Mesendoderm (in vitro differentiated cells): ENCODE measurements around the gene KAZN.

ENCODE experiments used
- DNase-seq: peaks from one replicate; pipeline ENCODE4 v3.0.0; 2013
- H2AK5ac ChIP-seq: 2 replicates; pipeline ENCODE4 v1.6.1; 2013; ENCODE audit warnings: low read length, inconsistent platforms
- H2BK120ac ChIP-seq: 2 replicates; pipeline ENCODE4 v1.6.1; 2013; ENCODE audit warnings: low read depth, mild to moderate bottlenecking, low read length, moderate library complexity, mixed read lengths
- H2BK15ac ChIP-seq: replicated peaks from 2 replicates; pipeline ENCODE4 v1.6.1; 2013; ENCODE audit warnings: low read depth, mild to moderate bottlenecking, moderate library complexity
- H2BK5ac ChIP-seq: 2 replicates; pipeline ENCODE4 v1.6.1; 2013; ENCODE audit warnings: low read length, inconsistent platforms
- H3K18ac ChIP-seq: 2 replicates; pipeline ENCODE4 v1.6.1; 2013; ENCODE audit warnings: mild to moderate bottlenecking, low read length, mixed read lengths
- H3K23ac ChIP-seq: one replicate; pipeline ENCODE4 v1.6.1; 2013; ENCODE audit warnings: low read length
- H3K27ac ChIP-seq: 2 replicates; pipeline ENCODE4 v1.5.1; 2013; ENCODE audit warnings: low read depth, mild to moderate bottlenecking, inconsistent platforms, low read length, moderate library complexity
- H3K27me3 ChIP-seq: 2 replicates; pipeline ENCODE4 v1.6.1; 2013; ENCODE audit warnings: low read length, control low read depth, mild to moderate bottlenecking, inconsistent platforms; ENCODE audit not compliant: insufficient read depth, poor library complexity
- H3K36me3 ChIP-seq: 2 replicates; pipeline ENCODE4 v1.6.1; 2013; ENCODE audit warnings: low read length, inconsistent platforms; ENCODE audit not compliant: control insufficient read depth, insufficient read depth
- H3K4ac ChIP-seq: one replicate; pipeline ENCODE4 v1.6.1; 2013; ENCODE audit warnings: low read depth, mild to moderate bottlenecking, low read length, moderate library complexity
- H3K4me1 ChIP-seq: 2 replicates; pipeline ENCODE4 v1.6.1; 2013; ENCODE audit warnings: low read depth, low read length, inconsistent platforms; ENCODE audit not compliant: control insufficient read depth
- H3K4me2 ChIP-seq: 2 replicates; pipeline ENCODE4 v1.6.1; 2013; ENCODE audit warnings: low read length
- H3K4me3 ChIP-seq: 2 replicates; pipeline ENCODE4 v1.5.1; 2013; ENCODE audit warnings: mild to moderate bottlenecking, low read length
- H3K56ac ChIP-seq: one replicate; pipeline ENCODE4 v1.6.1; 2013; ENCODE audit warnings: low read length
- H3K79me1 ChIP-seq: 2 replicates; pipeline ENCODE4 v1.6.1; 2013; ENCODE audit warnings: low read length, inconsistent platforms
- H3K79me2 ChIP-seq: 2 replicates; pipeline ENCODE4 v1.6.1; 2013; ENCODE audit warnings: mild to moderate bottlenecking, low read length; ENCODE audit not compliant: control insufficient read depth, insufficient read depth
- H3K9ac ChIP-seq: 2 replicates; pipeline ENCODE4 v1.6.1; 2013; ENCODE audit warnings: low read length, inconsistent platforms
- H4K5ac ChIP-seq: one replicate; pipeline ENCODE4 v1.6.1; 2013; ENCODE audit warnings: low read length
- H4K8ac ChIP-seq: one replicate; pipeline ENCODE4 v1.6.1; 2013; ENCODE audit warnings: low read depth, mild to moderate bottlenecking, control low read depth, low read length, moderate library complexity
- WGBS: extraction: QIAGEN DNeasy Blood & Tissue Kit; methylation state at CpG from one replicate; pipeline ENCODE4 v1.1.7; 2013; ENCODE audit warnings: low lambda C conversion rate, missing lambda C conversion rate; ENCODE audit not compliant: insufficient coverage; ENCODE audit errors: extremely low coverage; 5-methylcytosine and 5-hydroxymethylcytosine counted together

Gene KAZN

DNA sequence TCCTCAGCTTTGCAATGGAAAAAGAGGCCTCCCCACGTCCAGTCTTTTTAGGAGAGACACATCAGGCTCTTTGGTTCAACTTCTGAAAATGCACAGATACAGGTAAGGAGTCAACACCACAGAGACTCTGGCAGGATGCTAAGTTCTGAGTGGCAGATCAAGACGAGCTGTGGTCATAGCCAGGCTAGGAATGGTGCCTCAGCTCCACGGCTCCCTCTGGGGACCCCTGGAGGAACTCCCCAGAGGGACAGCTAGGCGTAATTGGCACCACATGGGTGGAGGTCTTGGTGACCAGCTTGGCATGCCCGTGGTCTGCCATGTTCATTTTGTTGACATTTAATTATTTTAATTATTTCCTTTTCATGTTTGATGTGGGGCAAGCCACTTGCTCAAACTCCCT lies 206.1 kb downstream of the KAZN start:
- H3K4me3 ChIP-seq: no peak overlapping the region
- H3K56ac ChIP-seq: no peak overlapping the region
- no peak overlapping the region for H3K4ac ChIP-seq
- no peak overlapping the region for H3K27ac ChIP-seq
- H3K4me2 ChIP-seq: no peak overlapping the region
- no peak overlapping the region for H4K5ac ChIP-seq
- H3K23ac ChIP-seq: no peak overlapping the region
- no peak overlapping the region for H4K8ac ChIP-seq
- no peak overlapping the region for H2BK15ac ChIP-seq
- no peak overlapping the region for H2BK120ac ChIP-seq
- no peak overlapping the region for H2AK5ac ChIP-seq
- H2BK5ac ChIP-seq: no peak overlapping the region
- peak; percentile 65 for DNase-seq
- H3K79me2 ChIP-seq: no peaks in the 10 kb centered on the region
- H3K36me3 ChIP-seq: no peaks in the 10 kb centered on the region
- WGBS: no CpG with 5 or more reads among the region's 5 CpGs
- no peak overlapping the region for H3K9ac ChIP-seq
- peaks cover 3% of the 10 kb centered on the region for H3K4me1 ChIP-seq
- H3K79me1 ChIP-seq: peaks cover 3% of the 10 kb centered on the region
- no peaks in the 10 kb centered on the region for H3K27me3 ChIP-seq
- H3K18ac ChIP-seq: no peak overlapping the region

DNA sequence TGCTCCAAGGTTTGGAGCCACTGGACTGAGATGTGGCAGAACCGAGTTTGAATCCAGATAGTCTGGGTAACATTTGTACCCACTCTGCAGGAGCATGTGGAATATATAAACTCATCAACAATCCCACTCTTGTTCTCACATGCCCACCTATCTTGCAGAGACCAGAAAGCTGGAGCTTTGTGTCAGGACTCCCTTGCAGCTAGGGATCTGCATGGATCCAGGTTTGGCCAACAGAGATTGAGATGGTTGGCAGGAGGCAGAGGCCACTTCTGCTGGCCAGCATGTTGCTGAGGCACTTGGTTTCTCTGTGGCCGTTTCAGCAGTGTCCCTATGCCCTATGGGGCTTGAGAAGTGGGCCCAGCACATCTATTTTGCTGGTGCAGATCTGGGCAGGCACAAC lies 208.3 kb downstream of the KAZN start:
- H2AK5ac ChIP-seq: no peak overlapping the region
- H2BK120ac ChIP-seq: no peak overlapping the region
- H2BK15ac ChIP-seq: no peak overlapping the region
- no CpG with 5 or more reads among the region's 2 CpGs for WGBS
- no peak for DNase-seq
- no peaks in the 10 kb centered on the region for H3K36me3 ChIP-seq
- no peak overlapping the region for H3K4me2 ChIP-seq
- H3K4ac ChIP-seq: no peak overlapping the region
- H4K5ac ChIP-seq: no peak overlapping the region
- no peak overlapping the region for H3K56ac ChIP-seq
- H3K23ac ChIP-seq: no peak overlapping the region
- H3K27me3 ChIP-seq: no peaks in the 10 kb centered on the region
- H3K4me1 ChIP-seq: peaks cover 7% of the 10 kb centered on the region
- H3K9ac ChIP-seq: no peak overlapping the region
- no peak overlapping the region for H2BK5ac ChIP-seq
- no peak overlapping the region for H3K18ac ChIP-seq
- peaks cover 3% of the 10 kb centered on the region for H3K79me1 ChIP-seq
- H4K8ac ChIP-seq: no peak overlapping the region
- peak overlapping the region; percentile 12 for H3K4me3 ChIP-seq
- no peaks in the 10 kb centered on the region for H3K79me2 ChIP-seq
- no peak overlapping the region for H3K27ac ChIP-seq

DNA sequence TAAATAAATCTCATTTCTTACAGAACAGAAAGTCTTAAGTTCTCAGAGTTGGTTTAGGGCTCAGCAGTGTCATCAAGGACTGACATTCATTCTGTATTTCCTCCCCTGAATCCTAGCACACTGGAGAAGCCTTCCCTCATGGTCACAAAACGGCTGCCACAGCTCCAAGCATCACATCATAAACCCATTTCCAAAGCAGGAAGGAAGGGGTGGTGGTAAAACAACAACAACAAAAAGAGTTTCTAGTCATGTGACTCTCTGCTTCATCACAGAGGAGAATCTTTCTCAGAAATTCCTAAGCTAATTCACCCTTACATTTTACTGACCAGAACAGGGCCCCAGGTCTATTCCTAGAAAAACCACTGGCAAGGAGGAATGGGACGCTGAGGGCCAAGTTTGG lies 210.3 kb downstream of the KAZN start:
- Histone ChIP-seq H3K23ac (no peak overlapping the region), H3K4me3 (no peak overlapping the region), H4K5ac (no peak overlapping the region), H3K27ac (no peak overlapping the region), H3K4me2 (no peak overlapping the region), H3K27me3 (no peaks in the 10 kb centered on the region), H3K9ac (no peak overlapping the region), H3K4me1 (peaks cover 7% of the 10 kb centered on the region), H2BK15ac (no peak overlapping the region), H3K18ac (no peak overlapping the region), H2BK5ac (no peak overlapping the region), H2BK120ac (no peak overlapping the region), H3K79me1 (peaks cover 3% of the 10 kb centered on the region), H3K79me2 (no peaks in the 10 kb centered on the region), H3K56ac (no peak overlapping the region), H2AK5ac (no peak overlapping the region), H3K4ac (no peak overlapping the region), H3K36me3 (no peaks in the 10 kb centered on the region), H4K8ac (no peak overlapping the region)
- no CpG with 5 or more reads among the region's 2 CpGs for WGBS
- DNase-seq: no peak

DNA sequence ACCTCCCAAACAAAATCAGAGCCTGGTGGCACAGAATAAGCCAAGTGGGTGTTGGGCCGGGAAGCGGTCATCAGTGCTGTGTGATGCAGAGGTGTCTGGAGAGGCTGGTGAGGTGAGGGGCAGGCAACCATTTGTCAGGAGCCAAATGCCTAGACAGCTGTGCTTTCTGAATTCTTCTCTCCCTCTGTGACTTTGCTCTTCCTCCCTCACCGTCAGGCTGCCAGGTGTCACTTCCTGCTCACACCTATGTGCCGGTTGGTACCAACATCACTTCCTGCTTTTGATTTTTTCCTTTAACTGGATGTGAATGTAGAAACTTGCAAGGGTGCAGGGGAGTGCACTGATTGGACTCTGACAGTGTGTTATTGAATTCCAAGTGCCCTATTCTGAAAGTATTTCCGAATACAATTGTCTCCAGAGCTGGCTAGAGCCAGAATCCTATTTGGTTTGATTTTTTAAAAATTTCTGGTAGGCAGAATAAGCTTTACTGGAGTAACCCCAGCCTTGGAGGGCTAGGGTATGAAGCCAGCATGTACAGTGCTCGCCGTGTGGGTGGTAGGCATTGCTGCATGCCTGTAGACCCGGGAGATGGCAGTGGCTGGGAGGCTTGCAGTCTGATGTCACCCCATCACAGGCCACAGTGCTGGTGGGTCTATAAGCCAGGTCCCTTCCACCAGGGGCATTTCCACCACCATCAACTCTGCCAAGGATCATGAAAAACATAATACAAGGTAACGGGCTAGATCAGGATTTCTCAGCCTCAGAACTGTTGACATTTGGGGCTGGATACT lies 210.9 kb downstream of the KAZN start:
- Histone ChIP-seq H4K5ac (no peak overlapping the region), H3K36me3 (no peaks in the 10 kb centered on the region), H3K9ac (no peak overlapping the region), H3K79me2 (no peaks in the 10 kb centered on the region), H2AK5ac (peak overlapping the region; percentile 27), H3K79me1 (peaks cover 4% of the 10 kb centered on the region), H2BK5ac (no peak overlapping the region), H3K56ac (no peak overlapping the region), H3K27me3 (no peaks in the 10 kb centered on the region), H3K23ac (no peak overlapping the region), H3K4me1 (peaks cover 7% of the 10 kb centered on the region), H4K8ac (no peak overlapping the region), H2BK120ac (no peak overlapping the region), H2BK15ac (no peak overlapping the region), H3K4ac (no peak overlapping the region), H3K18ac (no peak overlapping the region), H3K27ac (no peak overlapping the region), H3K4me3 (no peak overlapping the region), H3K4me2 (no peak overlapping the region)
- no CpG with 5 or more reads among the region's 9 CpGs for WGBS
- DNase-seq: peak; percentile 69

DNA sequence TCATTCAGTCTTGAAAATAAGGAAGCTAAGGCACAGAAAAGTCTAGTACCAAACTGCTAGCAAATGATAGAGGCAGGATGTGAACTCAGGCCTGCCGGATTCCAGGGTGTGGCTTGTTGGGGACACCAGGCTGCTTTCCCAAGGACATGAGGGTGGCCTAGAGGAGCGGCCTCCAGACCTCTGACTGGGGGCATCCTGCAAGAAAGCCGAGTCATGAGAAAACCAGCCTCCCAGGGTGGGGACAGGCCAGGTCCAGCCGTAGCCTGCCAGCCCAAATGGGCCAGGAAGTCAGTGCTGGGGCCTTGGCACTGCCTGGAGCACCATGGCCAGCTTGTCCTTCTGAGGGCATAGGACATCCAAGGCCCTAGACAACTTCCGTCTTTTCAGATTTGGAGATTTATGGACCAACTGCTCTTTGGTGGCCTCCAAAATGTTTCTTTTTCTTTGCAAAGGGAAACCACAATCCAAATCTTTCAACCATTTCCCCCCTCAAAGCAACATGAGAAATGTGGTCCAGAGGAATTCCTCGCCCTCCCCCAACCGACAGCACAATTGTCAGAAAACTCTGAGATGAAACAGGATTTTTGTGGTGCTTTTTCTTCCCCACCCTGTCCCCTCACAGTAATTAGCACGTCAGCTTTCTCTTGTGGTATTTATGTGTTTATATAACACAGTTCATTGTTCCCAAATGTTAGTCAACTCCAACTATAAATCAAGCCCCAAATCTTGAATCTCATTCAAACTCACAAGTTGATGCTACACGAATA lies 212.3 kb downstream of the KAZN start:
- no peaks in the 10 kb centered on the region for H3K27me3 ChIP-seq
- H4K8ac ChIP-seq: no peak overlapping the region
- no peak overlapping the region for H3K4ac ChIP-seq
- H3K23ac ChIP-seq: no peak overlapping the region
- H3K56ac ChIP-seq: no peak overlapping the region
- no peak overlapping the region for H3K9ac ChIP-seq
- H2AK5ac ChIP-seq: no peak overlapping the region
- peaks cover 4% of the 10 kb centered on the region for H3K79me1 ChIP-seq
- no peak for DNase-seq
- no peak overlapping the region for H2BK15ac ChIP-seq
- H3K4me1 ChIP-seq: peaks cover 7% of the 10 kb centered on the region
- no peak overlapping the region for H2BK5ac ChIP-seq
- H3K4me3 ChIP-seq: no peak overlapping the region
- H3K4me2 ChIP-seq: no peak overlapping the region
- no CpG with 5 or more reads among the region's 9 CpGs for WGBS
- no peaks in the 10 kb centered on the region for H3K36me3 ChIP-seq
- no peak overlapping the region for H3K18ac ChIP-seq
- H2BK120ac ChIP-seq: no peak overlapping the region
- H3K27ac ChIP-seq: no peak overlapping the region
- H3K79me2 ChIP-seq: no peaks in the 10 kb centered on the region
- no peak overlapping the region for H4K5ac ChIP-seq
